ENCODE results near the gene IRF4.
"Not testable (repeated sequence)": the region's sequence is repeated elsewhere in the genome, so short reads cannot be mapped to it uniquely, and the experiment has no call there.

IRF4 gene

DNA sequence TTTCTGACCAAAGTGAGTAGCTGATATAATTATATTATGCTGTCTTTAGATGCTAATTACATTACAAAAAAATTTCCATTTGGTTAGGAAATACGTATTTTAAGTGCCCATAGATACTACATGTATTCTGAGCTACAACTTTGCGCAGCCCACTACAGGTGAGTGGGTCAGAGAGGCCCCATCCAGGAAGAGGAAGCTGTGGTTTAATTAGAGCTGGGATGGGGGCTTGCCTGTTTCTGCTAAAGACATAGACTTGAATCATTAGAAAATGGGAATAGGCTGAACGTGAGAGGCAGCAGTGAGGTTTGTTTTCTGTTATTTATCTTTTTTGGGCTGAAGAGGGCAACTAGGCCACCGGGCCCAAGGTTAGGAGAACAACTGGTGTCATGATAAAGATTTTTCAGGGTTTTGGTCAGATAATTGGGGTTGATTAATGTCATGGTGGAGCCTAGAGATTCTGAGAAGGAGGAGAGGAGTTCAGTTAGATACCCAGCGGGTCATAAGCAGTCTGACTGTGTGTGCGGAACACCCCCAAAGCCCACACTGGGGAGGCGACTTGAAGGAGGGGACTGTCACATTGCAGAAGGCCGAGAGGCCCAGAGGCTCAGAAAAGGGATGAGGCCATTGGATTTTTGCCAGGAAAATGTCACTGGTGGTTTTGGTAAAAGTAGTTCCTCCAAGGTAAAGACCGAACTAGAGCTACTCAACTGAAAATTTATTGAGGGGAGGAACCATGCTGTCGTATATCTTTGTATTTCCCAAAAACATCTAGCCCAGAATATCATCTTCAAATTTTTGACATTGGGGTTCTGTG is 14.5 kb upstream of the IRF4 start:
- DNase-seq: peak in 1 of 2 donors; percentile 45
- Histone ChIP-seq H3K27me3 (peaks cover 0 to 46% of the 10 kb centered on the region in 2 donors), H3K9me3 (no peaks in the 10 kb centered on the region), H3K4me1 (peaks cover 0 to 3% (median 0%) of the 10 kb centered on the region in 4 donors), H3K27ac (no peak overlapping the region), H3K4me3 (no peak overlapping the region), H3K36me3 (no peaks in the 10 kb centered on the region)
- TF ChIP-seq, protein P1, sequence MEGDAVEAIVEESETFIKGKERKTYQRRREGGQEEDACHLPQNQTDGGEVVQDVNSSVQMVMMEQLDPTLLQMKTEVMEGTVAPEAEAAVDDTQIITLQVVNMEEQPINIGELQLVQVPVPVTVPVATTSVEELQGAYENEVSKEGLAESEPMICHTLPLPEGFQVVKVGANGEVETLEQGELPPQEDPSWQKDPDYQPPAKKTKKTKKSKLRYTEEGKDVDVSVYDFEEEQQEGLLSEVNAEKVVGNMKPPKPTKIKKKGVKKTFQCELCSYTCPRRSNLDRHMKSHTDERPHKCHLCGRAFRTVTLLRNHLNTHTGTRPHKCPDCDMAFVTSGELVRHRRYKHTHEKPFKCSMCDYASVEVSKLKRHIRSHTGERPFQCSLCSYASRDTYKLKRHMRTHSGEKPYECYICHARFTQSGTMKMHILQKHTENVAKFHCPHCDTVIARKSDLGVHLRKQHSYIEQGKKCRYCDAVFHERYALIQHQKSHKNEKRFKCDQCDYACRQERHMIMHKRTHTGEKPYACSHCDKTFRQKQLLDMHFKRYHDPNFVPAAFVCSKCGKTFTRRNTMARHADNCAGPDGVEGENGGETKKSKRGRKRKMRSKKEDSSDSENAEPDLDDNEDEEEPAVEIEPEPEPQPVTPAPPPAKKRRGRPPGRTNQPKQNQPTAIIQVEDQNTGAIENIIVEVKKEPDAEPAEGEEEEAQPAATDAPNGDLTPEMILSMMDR (IDR thresholded peaks at IDR 0.05): no peak
- intact Hi-C loops (cut with DNase I; ENCODE audit: low total_unique reads): no loop called here

DNA sequence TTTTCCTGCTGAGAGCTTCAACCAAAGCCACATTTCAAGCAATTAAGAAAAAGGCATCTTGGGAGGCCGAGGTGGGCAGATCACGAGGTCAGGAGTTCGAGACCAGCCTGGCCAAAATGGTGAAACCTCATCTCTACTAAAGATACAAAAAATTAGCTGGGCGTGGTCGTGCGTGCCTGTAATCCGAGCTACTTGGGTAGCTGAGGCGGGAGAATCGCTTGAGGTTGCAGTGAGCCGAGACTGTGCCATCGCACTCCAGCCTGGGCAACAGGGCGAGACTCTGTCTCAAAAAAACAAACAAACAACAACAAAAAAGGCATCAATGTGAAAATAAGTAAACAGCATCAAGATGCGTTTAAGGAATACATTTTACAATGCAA is 13.9 kb upstream of the IRF4 start:
- DNase-seq; H3K9me3 ChIP-seq; H3K4me3 ChIP-seq; H3K27ac ChIP-seq; H3K36me3 ChIP-seq; intact Hi-C loops (cut with DNase I; ENCODE audit: low total_unique reads); H3K4me1 ChIP-seq: not testable (repeated sequence)
- H3K27me3 ChIP-seq: peaks cover 0 to 47% of the 10 kb centered on the region in 2 donors

DNA sequence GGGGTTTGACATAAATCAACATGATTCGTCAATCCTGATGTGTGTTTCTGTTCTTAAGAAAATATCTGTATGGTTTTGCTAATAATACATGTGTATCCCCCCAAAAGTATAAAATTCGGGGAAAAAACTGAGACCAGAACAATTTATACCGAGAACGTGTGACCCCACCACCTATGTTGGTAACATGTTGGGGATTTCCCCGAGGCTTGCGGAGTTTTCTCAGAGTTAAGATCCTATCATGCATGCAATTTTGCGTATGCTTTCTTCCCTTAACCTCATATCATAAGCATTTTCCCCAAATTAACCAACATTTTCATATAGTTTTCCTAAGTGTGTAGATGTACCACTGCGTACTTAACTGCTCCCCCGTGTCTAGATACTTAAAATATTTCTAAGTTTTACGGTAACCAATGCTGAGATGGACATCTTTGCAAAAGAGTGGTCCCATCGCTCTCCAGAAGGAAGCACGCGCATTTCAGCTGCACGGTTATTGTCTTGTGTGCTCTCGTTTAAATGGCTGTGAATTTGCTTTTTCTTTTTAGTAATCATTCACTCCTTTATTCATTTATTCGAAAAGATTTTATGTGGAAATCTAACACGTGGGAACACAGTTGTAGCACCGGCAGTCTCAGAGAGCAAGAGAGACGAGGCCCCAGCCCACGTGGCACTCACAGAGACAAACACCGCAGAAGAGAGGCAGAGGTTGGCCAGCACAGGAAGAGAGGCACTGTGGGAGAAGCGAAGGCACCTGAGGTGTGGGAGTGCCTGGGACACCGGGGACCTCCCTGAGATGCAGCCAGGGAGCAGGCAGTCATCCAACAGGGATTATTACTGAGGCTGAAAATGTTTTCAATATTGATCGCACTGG is 13.2 kb upstream of the IRF4 start:
- Histone ChIP-seq H3K4me1 (peaks cover 0 to 3% (median 0%) of the 10 kb centered on the region in 4 donors), H3K27ac (no peak overlapping the region), H3K9me3 (no peaks in the 10 kb centered on the region), H3K36me3 (no peaks in the 10 kb centered on the region), H3K4me3 (no peak overlapping the region), H3K27me3 (peaks cover 0 to 46% of the 10 kb centered on the region in 2 donors)
- TF ChIP-seq, protein P1 (IDR thresholded peaks at IDR 0.05): no peak
- intact Hi-C loops (cut with DNase I; ENCODE audit: low total_unique reads): no loop called here
- no peak for DNase-seq

DNA sequence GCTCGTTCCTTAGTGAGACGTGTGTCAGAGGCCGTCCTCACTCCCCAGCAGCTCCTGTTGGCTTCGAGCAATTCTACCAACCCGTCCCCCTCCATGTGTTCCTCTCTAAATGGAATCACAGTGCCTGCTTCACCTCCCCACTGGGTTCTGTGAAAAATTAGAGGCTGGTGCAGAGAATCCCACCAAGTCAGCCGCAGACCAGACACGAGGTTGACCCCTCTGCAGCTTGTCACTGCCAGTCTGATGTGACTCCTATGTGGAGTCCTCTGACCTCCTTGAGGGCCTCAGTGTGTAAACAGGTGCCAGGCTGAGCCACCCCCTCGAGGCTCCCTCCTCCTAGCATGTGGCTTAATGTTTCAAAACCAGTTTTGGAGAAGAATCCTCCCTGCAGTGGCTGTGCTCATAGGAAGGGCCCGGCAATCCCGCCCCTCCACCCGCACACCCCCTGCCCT is 12.6 kb upstream of the IRF4 start:
- Histone ChIP-seq H3K4me1 (peaks cover 0 to 2% (median 0%) of the 10 kb centered on the region in 4 donors), H3K4me3 (no peak overlapping the region), H3K36me3 (no peaks in the 10 kb centered on the region), H3K27me3 (peaks cover 0 to 45% of the 10 kb centered on the region in 2 donors), H3K9me3 (no peaks in the 10 kb centered on the region), H3K27ac (no peak overlapping the region)
- intact Hi-C loops (cut with DNase I; ENCODE audit: low total_unique reads): no loop called here
- no peak for DNase-seq
- TF ChIP-seq, protein P1 (IDR thresholded peaks at IDR 0.05): no peak

DNA sequence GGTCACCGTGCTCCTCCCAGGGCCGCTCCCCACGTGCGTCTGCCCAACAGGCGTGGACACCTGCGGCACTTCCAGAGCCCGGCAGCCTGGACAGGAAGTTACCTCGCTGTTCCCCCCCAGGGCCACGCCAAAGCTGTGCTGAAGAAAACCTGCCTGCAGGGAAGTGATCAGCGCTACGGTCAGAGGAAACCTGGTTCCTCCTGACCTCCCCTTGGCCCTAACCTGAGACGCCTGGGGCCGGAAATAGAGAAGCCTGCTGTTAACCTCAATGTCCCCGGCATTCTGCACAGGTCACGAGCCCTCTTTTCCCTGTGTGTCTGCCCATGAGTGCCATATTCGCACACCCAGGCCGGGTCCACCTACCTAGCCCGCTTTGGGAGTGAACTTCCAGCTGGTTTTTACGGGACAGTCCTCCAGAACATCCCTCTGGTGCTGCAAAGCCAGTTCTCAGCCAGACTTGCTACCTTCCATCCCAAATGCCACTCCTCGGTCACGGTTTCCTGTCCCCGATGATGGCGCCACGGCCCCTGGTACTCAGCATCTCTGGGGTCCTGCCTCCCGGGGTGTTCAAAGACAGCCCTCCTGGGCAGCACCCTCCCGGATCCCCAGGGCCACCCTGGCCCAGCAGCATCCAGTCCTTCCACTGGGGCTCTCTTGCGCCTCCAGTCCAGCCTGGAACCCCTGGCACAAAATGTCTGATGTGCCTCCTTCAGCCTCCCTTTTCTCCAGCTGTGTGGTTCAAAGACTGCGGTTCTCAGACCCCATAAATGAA is 12.0 kb upstream of the IRF4 start:
- Histone ChIP-seq H3K4me1 (no peaks in the 10 kb centered on the region), H3K36me3 (no peaks in the 10 kb centered on the region), H3K27ac (no peak overlapping the region), H3K27me3 (peaks cover 0 to 46% of the 10 kb centered on the region in 2 donors), H3K9me3 (no peaks in the 10 kb centered on the region), H3K4me3 (no peak overlapping the region)
- intact Hi-C loops (cut with DNase I; ENCODE audit: low total_unique reads): no loop called here
- no peak for DNase-seq
- TF ChIP-seq, protein P1 (IDR thresholded peaks at IDR 0.05): no peak
